ENCODE measurements around the gene RPTN.

RPTN gene

GRCh38 chr1:152159144-152159543 lies at the start of gene RPTN:
RPTN (minus strand) TSS chr1:152159228; CDS start chr1:152157889, 1,339 bp downstream.
- TF ChIP-seq GATA3 (IDR thresholded peaks at IDR 0.05; ENCODE audit: low read depth, low read length) (no peak), GATA2 (IDR thresholded peaks at IDR 0.05; ENCODE audit: low read depth, low read length) (no peak)

GRCh38 chr1:152198982-152199381 lies 40.0 kb upstream of the RPTN start:
- TF ChIP-seq GATA2 (IDR thresholded peaks at IDR 0.05; ENCODE audit: low read depth, low read length) (no peak), GATA3 (IDR thresholded peaks at IDR 0.05; ENCODE audit: low read depth, low read length) (no peak)

DNA sequence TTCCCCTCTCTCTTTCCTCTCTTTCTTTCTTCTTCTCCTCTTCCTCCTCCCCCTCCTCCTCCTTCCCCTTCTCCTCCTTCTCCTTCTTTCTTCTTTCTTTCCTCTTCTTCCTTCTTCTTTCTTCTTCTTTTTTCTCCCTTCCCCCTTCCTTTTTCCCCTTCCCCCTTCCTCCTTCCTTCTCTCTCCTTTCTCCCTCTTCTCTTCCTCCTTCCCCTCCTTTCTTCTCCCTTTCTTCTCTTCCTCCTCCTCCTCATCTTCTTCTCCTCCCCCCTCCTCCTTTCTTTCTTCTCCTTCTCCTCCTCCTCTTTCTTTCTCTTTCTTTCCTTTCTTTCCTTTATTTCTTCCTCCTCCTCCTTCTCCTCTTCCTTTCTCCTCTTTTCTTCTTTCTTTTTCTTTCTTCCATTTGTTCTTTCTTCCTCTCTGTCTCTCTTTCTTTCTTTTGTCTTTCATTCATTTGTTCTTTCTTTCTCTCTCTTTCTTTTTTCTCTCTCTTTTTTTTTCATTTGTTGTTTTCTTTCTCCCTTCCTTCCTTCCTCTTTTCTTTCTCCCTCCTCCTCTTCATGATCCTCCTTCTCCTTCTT lies 38.4 kb upstream of the RPTN start:
- TF ChIP-seq GATA3 (IDR thresholded peaks at IDR 0.05; ENCODE audit: low read depth, low read length) (no peak), GATA2 (IDR thresholded peaks at IDR 0.05; ENCODE audit: low read depth, low read length) (no peak)

GRCh38 chr1:152191711-152192110 lies 32.7 kb upstream of the RPTN start:
- no peak for TF ChIP-seq GATA2 (IDR thresholded peaks at IDR 0.05; ENCODE audit: low read depth, low read length)
- TF ChIP-seq GATA3 (IDR thresholded peaks at IDR 0.05; ENCODE audit: low read depth, low read length) = no peak

- TF ChIP-seq GATA3 (IDR thresholded peaks at IDR 0.05; ENCODE audit: low read depth, low read length) = no peak
- TF ChIP-seq GATA2 (IDR thresholded peaks at IDR 0.05; ENCODE audit: low read depth, low read length) = no peak
Observed at GRCh38 chr1:152191260-152191659, 32.2 kb upstream of the RPTN start.

DNA sequence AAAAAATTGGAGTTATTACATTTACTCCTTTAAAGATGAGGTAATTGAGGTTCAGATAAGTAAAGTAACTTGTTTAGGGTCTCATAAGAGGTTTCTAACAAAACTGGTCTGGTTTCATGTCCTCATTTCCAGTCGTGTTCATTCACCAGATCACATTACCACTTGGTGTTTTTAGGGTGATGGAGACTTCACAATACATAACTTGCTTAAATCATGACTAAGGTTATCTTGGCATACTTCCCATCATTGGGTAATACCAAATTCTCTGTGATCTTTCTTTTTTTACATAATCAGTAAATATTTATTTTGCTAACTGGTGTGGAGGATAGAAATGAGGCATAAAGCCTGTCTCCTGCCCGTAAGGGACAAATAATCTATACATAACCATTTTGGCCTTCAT lies 31.6 kb upstream of the RPTN start:
- no peak for TF ChIP-seq GATA2 (IDR thresholded peaks at IDR 0.05; ENCODE audit: low read depth, low read length)
- no peak for TF ChIP-seq GATA3 (IDR thresholded peaks at IDR 0.05; ENCODE audit: low read depth, low read length)

DNA sequence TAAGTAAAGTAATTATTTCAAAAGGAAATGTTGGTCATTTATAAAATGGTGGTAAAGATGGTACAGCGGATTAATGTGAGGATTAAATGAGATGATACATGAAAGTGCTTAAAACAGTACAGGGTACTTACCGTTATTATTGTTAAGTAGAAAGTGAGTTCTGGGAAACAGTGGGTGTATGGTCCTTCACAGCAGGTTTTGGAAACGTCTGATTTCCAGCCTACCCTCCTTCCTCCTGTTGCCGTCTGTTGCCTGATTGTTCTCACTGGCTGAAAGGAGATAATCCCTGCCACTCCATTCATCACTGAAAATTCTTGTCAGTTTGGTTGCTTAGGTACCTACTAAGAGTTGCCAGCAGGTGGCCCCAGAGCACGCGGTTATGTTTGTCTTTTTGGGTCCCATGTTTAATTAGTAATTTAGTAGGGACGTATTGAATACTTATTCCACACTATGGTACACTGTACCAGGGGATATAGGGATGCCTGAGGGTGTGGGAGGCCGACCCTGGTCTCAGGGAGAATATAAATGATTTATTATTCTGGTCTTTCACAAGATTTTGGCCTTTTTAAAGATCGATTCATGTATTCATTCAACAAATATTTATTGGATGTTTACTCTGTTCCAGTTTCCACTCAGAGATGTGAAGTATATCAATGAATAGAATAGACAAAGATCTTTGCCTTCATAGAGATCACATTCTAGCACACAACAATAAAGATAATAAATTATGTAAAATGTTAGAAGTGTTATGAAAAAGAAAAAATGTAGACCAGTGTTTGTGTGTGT lies 30.8 kb upstream of the RPTN start:
- TF ChIP-seq GATA2 (IDR thresholded peaks at IDR 0.05; ENCODE audit: low read depth, low read length) = no peak

DNA sequence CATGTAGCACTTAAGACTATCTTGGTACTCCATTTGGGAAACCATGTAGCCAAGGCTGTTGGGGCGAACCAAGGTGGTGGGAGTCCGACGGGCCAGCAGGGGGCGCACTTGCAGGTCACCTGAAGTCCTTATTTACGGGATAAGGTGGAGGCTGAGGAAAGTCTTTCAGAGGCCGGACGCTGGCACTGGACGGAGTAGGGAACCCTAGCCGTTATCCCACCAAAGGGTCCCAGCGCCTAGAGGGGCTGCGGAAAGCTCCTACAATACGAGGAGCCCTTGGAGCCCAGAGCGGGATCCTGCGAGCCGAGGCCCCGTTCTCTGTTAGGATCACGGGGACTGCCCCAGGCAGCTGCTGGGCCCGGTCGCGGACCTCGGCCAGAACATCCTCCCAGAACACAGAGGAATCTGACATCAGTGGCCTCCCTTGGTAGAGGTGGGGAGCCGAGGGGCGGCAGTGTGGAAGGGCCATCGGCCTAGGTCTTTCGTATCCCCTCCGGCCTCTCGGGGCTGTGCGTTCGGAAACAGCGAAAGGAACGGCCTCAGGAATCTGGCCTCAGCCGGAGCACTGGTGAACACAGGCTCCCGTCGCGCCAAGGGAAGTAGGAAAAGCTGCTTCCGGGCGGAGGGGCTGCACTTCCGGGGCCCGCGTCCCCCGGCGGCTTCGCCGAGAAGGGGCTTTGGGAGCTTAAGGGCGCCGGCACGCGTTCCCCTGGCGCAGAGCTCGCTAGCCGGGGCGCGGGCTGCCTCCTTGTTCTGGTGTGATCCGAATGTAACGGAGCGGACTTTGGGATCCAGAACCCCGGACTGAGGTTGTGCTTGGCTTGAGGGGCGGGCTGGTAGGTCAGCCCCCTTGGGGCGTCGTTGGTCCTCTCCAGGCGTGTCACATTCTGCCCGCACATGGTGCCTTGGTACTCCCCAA lies 29.9 kb upstream of the RPTN start:
- TF ChIP-seq GATA3 (IDR thresholded peaks at IDR 0.05; ENCODE audit: low read depth, low read length) (no peak), GATA2 (IDR thresholded peaks at IDR 0.05; ENCODE audit: low read depth, low read length) (no peak)

GRCh38 chr1:152186556-152187285 lies 27.7 kb upstream of the RPTN start:
- TF ChIP-seq GATA3 (IDR thresholded peaks at IDR 0.05; ENCODE audit: low read depth, low read length) (no peak), GATA2 (IDR thresholded peaks at IDR 0.05; ENCODE audit: low read depth, low read length) (no peak)

GRCh38 chr1:152185544-152186391 lies 26.7 kb upstream of the RPTN start:
- no peak for TF ChIP-seq GATA3 (IDR thresholded peaks at IDR 0.05; ENCODE audit: low read depth, low read length)
- no peak for TF ChIP-seq GATA2 (IDR thresholded peaks at IDR 0.05; ENCODE audit: low read depth, low read length)

- TF ChIP-seq GATA2 (IDR thresholded peaks at IDR 0.05; ENCODE audit: low read depth, low read length) (no peak), GATA3 (IDR thresholded peaks at IDR 0.05; ENCODE audit: low read depth, low read length) (no peak)
Observed at GRCh38 chr1:152182944-152183361, 23.9 kb upstream of the RPTN start.

DNA sequence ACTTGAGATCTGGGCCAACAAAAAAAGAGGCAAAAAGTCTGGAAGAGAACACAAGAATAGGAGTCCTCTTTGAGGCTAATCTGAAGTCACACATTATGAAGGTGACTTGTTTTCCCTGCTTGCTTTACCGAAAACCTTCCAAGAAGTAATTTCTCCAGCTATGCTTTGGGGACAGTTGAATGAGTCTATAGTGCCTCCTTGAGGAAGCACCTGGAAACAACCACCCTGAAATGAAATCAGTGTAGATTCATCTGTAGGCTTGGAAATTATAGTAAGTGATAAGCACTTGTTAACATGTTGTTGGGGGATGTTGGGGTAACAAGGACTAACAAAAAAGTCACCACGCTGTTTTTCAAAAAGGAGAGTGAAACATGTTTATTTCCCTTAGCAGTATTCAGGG lies 23.4 kb upstream of the RPTN start:
- TF ChIP-seq GATA3 (IDR thresholded peaks at IDR 0.05; ENCODE audit: low read depth, low read length) (no peak), GATA2 (IDR thresholded peaks at IDR 0.05; ENCODE audit: low read depth, low read length) (no peak)

DNA sequence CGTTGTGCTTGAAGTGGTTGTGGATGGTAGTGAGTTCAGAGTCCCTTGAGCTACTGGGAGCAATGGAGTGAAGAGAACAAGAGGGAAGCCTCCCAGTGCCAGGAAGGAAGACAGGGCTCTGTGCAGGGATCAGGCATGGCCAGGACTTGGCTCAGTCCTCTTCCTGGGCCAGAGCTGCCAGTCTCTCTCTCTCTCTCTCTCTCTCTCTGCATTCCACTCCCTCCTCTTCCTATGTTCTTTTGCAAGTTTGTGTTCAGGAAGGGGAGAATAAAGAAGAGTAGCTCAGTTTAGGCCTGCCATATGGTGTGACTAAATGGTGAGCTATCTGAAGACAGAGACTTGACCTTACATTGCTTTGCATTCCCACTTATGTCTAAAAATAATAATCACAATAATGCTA lies 20.5 kb upstream of the RPTN start:
- TF ChIP-seq GATA2 (IDR thresholded peaks at IDR 0.05; ENCODE audit: low read depth, low read length) = no peak
- no peak for TF ChIP-seq GATA3 (IDR thresholded peaks at IDR 0.05; ENCODE audit: low read depth, low read length)
